ENCODE results near the gene PCDHGA12.

The PCDHGA12 gene

DNA sequence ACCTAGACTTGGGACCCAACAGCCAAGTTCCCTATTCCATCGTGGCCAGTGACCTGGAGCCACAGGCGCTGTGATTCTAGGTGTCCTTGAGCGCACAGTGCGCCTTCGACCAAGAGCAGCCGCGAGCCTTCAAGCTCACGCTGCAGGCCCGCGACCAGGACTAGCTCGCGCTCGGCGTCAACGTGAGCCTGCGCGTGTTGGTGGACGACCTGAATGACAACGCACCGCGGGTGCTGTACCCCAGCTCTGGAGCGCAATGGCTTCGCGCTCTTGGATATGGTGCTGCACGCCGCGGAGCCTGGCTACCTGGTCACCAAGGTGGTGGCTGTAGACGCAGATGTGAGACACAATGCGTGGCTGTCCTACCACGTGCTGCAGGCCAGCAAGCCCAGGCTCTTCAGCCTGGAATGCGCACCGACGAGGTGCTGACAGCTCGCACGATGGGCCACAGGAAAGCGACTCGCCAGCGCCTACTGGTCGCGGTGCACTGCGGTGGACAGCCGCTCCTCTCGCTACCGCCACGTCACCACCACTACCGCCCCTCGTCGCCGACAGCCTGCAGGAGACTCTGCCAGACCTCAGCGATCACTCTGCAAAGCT lies 11.4 kb downstream of the PCDHGA12 start:
- DNase-seq, result no peak

DNA sequence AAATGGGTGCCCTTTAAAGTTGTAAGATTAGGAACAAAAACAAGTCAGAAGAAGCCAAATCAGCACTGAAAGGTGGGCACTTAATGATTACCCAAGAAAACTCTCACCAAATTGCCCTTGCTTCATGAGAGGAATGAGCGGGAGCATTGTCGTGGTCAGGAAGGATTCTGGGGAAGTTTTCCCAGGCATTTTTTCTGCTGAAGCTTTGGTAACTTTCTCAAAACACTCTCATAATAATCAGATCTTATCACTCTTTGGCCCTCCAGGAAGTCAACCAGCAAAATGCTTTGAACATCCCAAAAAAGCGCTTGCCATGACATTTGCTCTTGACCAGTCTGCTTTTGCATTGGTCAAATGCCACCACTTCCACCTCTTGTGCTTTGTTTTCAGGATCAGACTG lies 35.0 kb downstream of the PCDHGA12 start:
- no peak for DNase-seq

DNA sequence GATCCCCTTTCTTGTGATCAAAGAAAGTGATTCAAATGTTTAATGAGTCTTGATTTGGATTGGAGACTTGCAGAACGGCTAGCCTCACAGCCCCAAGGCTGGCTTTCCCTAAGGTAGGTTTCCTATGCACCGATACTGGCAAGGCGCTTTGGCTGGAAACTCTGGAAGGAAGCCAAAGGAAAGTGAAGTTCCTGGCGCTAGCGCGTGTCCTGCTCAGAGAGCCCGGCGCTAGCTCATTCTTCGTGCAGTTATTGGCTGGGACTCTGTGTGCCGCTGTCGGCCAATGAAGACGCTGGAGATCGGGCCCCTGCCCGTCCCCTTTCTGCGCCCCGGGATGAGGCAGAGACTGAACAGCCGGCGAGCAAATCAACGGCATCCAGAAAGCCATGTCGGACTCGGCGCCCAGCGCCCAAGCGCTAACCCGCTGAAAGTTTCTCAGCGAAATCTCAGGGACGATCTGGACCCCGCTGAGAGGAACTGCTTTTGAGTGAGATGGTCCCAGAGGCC lies 45.4 kb downstream of the PCDHGA12 start, which contains the start of gene PCDHGC3:
TSS of gene PCDHGC3 (plus strand) at position 342 of the 507 bp plus-strand sequence. CDS start at position 493, 151 bp downstream.
- DNase-seq, result peak; percentile 80

DNA sequence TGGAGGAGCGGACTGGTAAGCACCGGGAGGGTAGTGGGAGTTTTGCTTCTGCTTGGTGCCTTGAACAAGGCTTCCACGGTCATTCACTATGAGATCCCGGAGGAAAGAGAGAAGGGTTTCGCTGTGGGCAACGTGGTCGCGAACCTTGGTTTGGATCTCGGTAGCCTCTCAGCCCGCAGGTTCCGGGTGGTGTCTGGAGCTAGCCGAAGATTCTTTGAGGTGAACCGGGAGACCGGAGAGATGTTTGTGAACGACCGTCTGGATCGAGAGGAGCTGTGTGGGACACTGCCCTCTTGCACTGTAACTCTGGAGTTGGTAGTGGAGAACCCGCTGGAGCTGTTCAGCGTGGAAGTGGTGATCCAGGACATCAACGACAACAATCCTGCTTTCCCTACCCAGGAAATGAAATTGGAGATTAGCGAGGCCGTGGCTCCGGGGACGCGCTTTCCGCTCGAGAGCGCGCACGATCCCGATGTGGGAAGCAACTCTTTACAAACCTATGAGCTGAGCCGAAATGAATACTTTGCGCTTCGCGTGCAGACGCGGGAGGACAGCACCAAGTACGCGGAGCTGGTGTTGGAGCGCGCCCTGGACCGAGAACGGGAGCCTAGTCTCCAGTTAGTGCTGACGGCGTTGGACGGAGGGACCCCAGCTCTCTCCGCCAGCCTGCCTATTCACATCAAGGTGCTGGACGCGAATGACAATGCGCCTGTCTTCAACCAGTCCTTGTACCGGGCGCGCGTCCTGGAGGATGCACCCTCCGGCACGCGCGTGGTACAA lies 46.0 kb downstream of the PCDHGA12 start:
- DNase-seq, result no peak

DNA sequence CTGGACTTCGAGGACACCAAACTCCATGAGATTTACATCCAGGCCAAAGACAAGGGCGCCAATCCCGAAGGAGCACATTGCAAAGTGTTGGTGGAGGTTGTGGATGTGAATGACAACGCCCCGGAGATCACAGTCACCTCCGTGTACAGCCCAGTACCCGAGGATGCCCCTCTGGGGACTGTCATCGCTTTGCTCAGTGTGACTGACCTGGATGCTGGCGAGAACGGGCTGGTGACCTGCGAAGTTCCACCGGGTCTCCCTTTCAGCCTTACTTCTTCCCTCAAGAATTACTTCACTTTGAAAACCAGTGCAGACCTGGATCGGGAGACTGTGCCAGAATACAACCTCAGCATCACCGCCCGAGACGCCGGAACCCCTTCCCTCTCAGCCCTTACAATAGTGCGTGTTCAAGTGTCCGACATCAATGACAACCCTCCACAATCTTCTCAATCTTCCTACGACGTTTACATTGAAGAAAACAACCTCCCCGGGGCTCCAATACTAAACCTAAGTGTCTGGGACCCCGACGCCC lies 46.8 kb downstream of the PCDHGA12 start:
- no peak for DNase-seq

DNA sequence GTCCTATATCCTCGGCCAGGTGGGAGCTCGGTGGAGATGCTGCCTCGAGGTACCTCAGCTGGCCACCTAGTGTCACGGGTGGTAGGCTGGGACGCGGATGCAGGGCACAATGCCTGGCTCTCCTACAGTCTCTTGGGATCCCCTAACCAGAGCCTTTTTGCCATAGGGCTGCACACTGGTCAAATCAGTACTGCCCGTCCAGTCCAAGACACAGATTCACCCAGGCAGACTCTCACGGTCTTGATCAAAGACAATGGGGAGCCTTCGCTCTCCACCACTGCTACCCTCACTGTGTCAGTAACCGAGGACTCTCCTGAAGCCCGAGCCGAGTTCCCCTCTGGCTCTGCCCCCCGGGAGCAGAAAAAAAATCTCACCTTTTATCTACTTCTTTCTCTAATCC lies 47.5 kb downstream of the PCDHGA12 start:
- DNase-seq, result no peak

DNA sequence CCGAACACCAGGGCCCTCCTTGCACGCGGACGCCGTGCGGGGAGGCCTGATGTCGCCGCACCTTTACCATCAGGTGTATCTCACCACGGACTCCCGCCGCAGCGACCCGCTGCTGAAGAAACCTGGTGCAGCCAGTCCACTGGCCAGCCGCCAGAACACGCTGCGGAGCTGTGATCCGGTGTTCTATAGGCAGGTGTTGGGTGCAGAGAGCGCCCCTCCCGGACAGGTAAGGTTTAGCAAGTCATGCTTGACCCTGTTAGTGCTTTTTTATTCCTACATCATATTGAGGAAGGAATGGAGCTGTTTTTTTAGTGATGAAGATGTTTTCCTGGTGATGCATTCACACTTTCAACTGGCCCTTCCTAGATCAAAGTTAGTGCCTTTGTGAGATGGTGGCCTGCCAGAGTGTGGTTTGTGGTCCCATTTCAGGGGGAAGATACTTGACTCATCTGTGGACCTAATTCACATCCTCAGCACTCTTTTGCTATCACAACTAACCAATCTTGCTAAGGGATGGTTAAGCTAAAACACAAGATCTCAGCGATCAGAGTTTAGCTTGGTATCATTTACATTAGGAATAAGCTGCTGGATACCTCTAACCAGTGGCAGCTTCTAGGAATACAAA lies 48.1 kb downstream of the PCDHGA12 start:
- DNase-seq, result no peak

DNA sequence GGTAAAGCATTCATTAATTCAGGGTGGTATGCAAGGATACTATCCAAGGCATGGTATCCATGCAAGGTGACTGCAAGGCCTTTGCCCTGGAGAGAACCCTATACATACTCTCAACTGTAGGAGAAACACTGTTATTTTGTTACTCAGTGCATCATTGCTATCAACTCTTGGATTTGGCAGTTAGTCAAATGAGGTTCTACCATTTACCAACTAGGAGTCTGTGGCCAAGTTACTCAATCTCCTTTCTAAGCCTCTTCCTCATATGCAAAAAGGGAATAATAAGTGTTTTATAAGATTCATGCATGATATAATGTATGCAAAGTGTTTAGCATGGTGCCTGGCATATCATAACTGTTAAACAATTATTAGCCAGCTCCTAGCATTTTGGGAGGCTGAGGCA lies 49.5 kb downstream of the PCDHGA12 start:
- no peak for DNase-seq
